ENCODE results near the gene SPO11. TPM values are rescaled to one million over a fixed set of nuclear protein-coding genes. Genes with fewer than 3 reads are reported as not detected.

Gene SPO11
- total and polyA plus RNA-seq, 9 of the 15 experiments (the other 6 are each of a cell fraction or from before 2014, with no cell fraction given) = not detected

DNA sequence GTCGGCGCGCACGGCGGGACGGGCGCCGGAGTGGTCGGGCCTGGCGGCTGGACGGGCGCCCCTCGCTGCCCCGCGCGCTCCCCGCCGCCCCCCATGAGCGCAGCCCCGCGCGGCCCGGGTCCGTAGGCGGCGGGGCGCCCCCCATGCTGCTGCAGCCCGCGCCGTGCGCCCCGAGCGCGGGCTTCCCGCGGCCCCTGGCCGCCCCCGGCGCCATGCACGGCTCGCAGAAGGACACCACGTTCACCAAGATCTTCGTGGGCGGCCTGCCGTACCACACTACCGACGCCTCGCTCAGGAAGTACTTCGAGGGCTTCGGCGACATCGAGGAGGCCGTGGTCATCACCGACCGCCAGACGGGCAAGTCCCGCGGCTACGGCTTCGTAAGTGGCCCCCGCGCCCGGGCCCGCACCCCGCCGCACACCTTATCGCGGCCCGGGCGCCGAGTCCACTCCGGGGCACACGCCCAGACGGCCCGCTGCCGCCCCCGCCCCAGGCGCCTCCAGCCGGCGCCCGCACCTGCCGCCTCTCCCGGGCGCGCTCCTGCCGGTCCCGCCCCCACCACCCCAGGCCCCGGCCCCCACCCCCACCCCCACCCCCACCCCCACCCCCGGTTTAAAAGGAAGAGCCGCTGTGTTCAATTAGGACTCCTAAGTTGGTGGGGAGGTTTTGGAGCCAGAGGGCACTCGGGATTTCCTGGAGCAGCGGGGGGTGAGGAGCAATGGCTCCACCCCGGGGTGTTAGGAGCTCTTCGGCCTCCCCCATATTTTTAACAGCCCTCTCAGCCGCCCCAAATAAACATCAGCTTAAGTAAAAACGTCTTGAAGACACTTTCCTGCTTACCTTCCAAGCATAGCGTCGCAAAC, 62.1 kb downstream of the SPO11 start (continued):
- TF ChIP-seq MYNN (IDR thresholded peaks at IDR 0.05) (peak; percentile 97), MYNN (CRISPR knock-in tag; IDR thresholded peaks at IDR 0.05) (no peak; the same call in 1 of the 2 replicates), TCFL5 (CRISPR knock-in tag; conservative IDR thresholded peaks at IDR 0.05) (no peak), FOXK2 (conservative IDR thresholded peaks at IDR 0.05 in 1 of 2, IDR thresholded peaks at IDR 0.05 in 1 of 2; ENCODE audit: low read depth in 2 of 2) (no peak), ZNF395 (CRISPR knock-in tag; IDR thresholded peaks at IDR 0.05) (no peak), HBP1 (CRISPR knock-in tag; IDR thresholded peaks at IDR 0.05) (no peak), TAF15 (IDR thresholded peaks at IDR 0.05; ENCODE audit: low read depth, low read length) (no peak), MTA3 (IDR thresholded peaks at IDR 0.05; ENCODE audit: borderline replicate concordance) (peak; percentile 26), EGR1 (conservative IDR thresholded peaks at IDR 0.05) (peak; percentile 56; the same call in 1 of the 2 replicates), PTTG1 (tag; IDR thresholded peaks at IDR 0.05; ENCODE audit: low read depth) (no peak), TCF15 (CRISPR knock-in tag; IDR thresholded peaks at IDR 0.05) (no peak), KLF13 (tag; IDR thresholded peaks at IDR 0.05; ENCODE audit: borderline replicate concordance, low read depth) (no peak), CTBP1 (IDR thresholded peaks at IDR 0.05; ENCODE audit: borderline replicate concordance) (peak; percentile 51; the same call in 1 of the 2 replicates), SOX6 (IDR thresholded peaks at IDR 0.05) (no peak), E2F4 (CRISPR knock-in tag; IDR thresholded peaks at IDR 0.05; ENCODE audit: low read depth) (no peak)
- TF ChIP-seq, protein P1, sequence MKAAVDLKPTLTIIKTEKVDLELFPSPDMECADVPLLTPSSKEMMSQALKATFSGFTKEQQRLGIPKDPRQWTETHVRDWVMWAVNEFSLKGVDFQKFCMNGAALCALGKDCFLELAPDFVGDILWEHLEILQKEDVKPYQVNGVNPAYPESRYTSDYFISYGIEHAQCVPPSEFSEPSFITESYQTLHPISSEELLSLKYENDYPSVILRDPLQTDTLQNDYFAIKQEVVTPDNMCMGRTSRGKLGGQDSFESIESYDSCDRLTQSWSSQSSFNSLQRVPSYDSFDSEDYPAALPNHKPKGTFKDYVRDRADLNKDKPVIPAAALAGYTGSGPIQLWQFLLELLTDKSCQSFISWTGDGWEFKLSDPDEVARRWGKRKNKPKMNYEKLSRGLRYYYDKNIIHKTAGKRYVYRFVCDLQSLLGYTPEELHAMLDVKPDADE (conservative IDR thresholded peaks at IDR 0.05; ENCODE audit: control insufficient read depth, low read depth, low read length) = 0 out of 2 replicates have a peak, but pooled peaks have one; percentile 35
- TF ChIP-seq, protein P2, sequence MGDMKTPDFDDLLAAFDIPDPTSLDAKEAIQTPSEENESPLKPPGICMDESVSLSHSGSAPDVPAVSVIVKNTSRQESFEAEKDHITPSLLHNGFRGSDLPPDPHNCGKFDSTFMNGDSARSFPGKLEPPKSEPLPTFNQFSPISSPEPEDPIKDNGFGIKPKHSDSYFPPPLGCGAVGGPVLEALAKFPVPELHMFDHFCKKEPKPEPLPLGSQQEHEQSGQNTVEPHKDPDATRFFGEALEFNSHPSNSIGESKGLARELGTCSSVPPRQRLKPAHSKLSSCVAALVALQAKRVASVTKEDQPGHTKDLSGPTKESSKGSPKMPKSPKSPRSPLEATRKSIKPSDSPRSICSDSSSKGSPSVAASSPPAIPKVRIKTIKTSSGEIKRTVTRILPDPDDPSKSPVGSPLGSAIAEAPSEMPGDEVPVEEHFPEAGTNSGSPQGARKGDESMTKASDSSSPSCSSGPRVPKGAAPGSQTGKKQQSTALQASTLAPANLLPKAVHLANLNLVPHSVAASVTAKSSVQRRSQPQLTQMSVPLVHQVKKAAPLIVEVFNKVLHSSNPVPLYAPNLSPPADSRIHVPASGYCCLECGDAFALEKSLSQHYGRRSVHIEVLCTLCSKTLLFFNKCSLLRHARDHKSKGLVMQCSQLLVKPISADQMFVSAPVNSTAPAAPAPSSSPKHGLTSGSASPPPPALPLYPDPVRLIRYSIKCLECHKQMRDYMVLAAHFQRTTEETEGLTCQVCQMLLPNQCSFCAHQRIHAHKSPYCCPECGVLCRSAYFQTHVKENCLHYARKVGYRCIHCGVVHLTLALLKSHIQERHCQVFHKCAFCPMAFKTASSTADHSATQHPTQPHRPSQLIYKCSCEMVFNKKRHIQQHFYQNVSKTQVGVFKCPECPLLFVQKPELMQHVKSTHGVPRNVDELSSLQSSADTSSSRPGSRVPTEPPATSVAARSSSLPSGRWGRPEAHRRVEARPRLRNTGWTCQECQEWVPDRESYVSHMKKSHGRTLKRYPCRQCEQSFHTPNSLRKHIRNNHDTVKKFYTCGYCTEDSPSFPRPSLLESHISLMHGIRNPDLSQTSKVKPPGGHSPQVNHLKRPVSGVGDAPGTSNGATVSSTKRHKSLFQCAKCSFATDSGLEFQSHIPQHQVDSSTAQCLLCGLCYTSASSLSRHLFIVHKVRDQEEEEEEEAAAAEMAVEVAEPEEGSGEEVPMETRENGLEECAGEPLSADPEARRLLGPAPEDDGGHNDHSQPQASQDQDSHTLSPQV (IDR thresholded peaks at IDR 0.05) = no peak
